Prostate gland (tissue), 2 donors: ENCODE data around the gene CADPS.

Experiments
- POLR2AphosphoS5 ChIP-seq: sonication (generic); formaldehyde crosslinking; IDR thresholded peaks from one replicate; pipeline ENCODE4 v1.6.1; 2017; ENCODE audit warnings: antibody characterized with exemption
- TF ChIP-seq, protein P1 (sequence below), 4 experiments: fragments of 200-600 bp in 2 of 4; fragments of 450-650 bp in 2 of 4; sonication (generic) in 2 of 4; IDR thresholded peaks; 1 replicate in 3 of 4; 2 replicates in 1 of 4; pipeline ENCODE4 v1.5.1; 2016 to 2019; ENCODE audit warnings: antibody characterized with exemption in 4 of 4, mild to moderate bottlenecking in 2 of 4, moderate library complexity in 2 of 4

DNA sequence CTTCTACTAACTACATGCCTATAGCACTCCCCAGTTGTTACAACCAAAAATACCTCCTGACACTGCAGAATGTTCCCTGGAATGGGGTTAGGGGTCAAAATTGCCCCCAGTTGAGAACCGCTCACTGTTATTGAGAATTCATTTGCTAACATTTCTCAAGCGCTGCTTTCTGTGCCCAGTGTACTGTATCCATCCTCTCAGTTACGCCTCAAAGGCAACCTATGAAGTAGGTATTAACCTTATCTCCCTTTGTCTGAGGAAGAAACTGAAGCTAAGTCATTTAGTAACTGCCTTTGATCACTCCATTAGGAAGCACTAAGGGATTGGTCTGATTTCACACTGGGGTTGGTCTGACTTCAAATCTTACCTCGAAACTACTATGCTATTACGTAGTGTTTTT, 70.1 kb downstream of the CADPS start:
- TF ChIP-seq POLR2AphosphoS5: no peak
- TF ChIP-seq, protein P1, sequence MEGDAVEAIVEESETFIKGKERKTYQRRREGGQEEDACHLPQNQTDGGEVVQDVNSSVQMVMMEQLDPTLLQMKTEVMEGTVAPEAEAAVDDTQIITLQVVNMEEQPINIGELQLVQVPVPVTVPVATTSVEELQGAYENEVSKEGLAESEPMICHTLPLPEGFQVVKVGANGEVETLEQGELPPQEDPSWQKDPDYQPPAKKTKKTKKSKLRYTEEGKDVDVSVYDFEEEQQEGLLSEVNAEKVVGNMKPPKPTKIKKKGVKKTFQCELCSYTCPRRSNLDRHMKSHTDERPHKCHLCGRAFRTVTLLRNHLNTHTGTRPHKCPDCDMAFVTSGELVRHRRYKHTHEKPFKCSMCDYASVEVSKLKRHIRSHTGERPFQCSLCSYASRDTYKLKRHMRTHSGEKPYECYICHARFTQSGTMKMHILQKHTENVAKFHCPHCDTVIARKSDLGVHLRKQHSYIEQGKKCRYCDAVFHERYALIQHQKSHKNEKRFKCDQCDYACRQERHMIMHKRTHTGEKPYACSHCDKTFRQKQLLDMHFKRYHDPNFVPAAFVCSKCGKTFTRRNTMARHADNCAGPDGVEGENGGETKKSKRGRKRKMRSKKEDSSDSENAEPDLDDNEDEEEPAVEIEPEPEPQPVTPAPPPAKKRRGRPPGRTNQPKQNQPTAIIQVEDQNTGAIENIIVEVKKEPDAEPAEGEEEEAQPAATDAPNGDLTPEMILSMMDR (IDR thresholded peaks at IDR 0.05): no peak
